Skeletal muscle tissue (tissue), 4 donors: ENCODE results near the gene HK1. TPM values are rescaled to one million over a fixed set of nuclear protein-coding genes. Genes with fewer than 3 reads are reported as not detected.

Source experiments
- H3K27ac ChIP-seq: one replicate; pipeline ENCODE4 v1.7.0; 2013; ENCODE audit warnings: mild to moderate bottlenecking, low read depth, low read length, inconsistent platforms
- H3K27me3 ChIP-seq, 3 donors: one replicate each; pipeline ENCODE4 v1.7.0; 2013; ENCODE audit warnings: low read length in 3 of 3; ENCODE audit not compliant: control insufficient read depth in 3 of 3, insufficient read depth in 3 of 3
- H3K36me3 ChIP-seq, 3 donors: one replicate each; pipeline ENCODE4 v1.7.0; 2013; ENCODE audit warnings: low read length in 3 of 3; ENCODE audit not compliant: control insufficient read depth in 3 of 3, insufficient read depth in 3 of 3
- H3K4me1 ChIP-seq, 3 donors: one replicate each; pipeline ENCODE4 v1.7.0; 2013; ENCODE audit warnings: low read length in 3 of 3, mild to moderate bottlenecking in 3 of 3; ENCODE audit not compliant: control insufficient read depth in 3 of 3, insufficient read depth in 3 of 3
- H3K4me3 ChIP-seq, 3 donors: one replicate each; pipeline ENCODE4 v1.7.0; 2013; ENCODE audit warnings: low read length in 3 of 3
- H3K9ac ChIP-seq, 3 donors: one replicate each; pipeline ENCODE4 v1.7.0; 2013; ENCODE audit warnings: low read length in 3 of 3, mild to moderate bottlenecking in 3 of 3, moderate library complexity in 2 of 3, low read depth in 1 of 3
- H3K9me3 ChIP-seq, 3 donors: one replicate each; pipeline ENCODE4 v1.7.0; 2013; ENCODE audit warnings: low read length in 3 of 3; ENCODE audit not compliant: control insufficient read depth in 3 of 3
- total RNA-seq: library from RNA; depleted of rRNA; stranded (reverse); fragments of >200 nt; gene quantifications from one replicate; pipeline ENCODE4 v1.2.3, GENCODE V29; 2014
- donor health status: Osteomylitis.

Gene HK1
- total RNA-seq, 1 donor from 2014 or later, result 32.4 TPM

DNA sequence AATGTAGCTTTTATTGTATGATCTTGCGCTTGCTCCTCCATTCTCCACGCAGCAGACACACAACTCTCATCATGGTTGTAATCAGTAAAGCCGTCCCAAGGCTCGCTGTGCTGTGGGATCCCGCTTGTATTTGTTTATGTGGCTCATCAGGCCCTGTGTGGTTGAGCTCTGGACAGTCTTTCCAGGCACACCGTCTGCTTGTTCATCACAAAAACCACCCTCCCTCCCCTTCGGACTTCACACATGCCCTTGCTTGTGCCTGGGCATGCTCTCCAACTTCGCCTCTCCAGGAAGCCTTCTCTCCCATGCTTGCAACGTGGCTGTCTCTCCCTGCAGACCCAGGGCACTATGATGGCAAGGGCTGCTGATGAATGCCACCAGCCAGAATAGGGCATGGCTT, 62.4 kb downstream of the HK1 start:
- Histone ChIP-seq H3K4me3 (no peak overlapping the region), H3K27me3 (no peaks in the 10 kb centered on the region), H3K9ac (no peak overlapping the region), H3K9me3 (no peaks in the 10 kb centered on the region), H3K4me1 (peaks cover 45 to 64% (median 49%) of the 10 kb centered on the region in 3 donors), H3K27ac (no peak overlapping the region), H3K36me3 (peaks cover 6 to 8% (median 8%) of the 10 kb centered on the region in 3 donors)

DNA sequence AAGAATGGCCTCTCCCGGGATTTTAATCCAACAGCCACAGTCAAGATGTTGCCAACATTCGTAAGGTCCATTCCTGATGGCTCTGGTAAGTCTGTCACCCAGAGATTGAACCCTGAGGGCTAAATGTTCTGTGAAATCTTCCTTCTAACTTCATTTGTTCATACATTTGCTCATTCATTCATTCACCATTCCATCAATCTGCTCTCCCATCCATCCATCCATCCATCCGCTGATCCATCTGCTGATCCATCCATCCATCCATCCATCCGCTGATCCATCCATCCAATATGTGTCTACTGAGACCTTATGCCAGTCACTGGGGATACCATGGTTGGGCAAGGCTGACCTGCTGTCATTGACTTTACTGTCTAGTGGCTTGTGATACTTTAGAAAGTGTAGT, 65.6 kb downstream of the HK1 start:
- Histone ChIP-seq H3K9me3 (no peaks in the 10 kb centered on the region), H3K4me1 (peaks cover 37 to 50% (median 40%) of the 10 kb centered on the region in 3 donors), H3K4me3 (no peak overlapping the region), H3K9ac (no peak overlapping the region), H3K36me3 (peaks cover 6 to 8% (median 8%) of the 10 kb centered on the region in 3 donors), H3K27ac (no peak overlapping the region), H3K27me3 (no peaks in the 10 kb centered on the region)

DNA sequence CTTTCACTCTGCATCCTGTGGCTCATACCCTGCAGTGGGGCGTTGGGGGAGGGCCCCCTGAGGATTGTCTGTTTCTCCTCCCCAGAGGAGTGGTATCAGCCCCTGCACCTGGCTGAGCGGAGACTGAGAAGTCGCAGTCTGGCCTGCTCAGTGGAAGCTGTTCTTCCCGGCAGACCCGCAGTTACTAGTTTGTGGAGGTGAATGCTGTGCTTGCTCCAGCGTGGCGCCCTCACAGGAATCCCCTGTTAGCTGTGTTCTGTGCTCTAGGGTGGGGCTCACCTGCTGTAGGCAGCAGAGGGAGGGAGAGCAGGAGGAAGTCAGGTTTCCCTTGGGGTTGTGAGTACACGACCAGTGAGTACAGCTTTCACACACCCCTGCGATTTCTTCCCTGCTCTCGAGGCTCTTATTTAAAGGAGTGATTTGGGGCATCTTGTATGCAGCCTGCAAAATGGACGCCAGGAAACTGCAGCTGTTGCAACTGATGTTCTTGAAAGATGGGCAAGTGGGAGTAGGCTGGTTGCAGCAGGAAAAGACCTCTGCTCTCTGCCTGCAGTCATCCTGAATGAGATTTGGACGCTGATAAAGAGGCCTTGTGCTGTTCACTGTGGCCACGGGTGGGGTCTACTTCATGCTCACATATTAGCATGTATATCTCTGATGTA, 66.4 kb downstream of the HK1 start:
- no peak overlapping the region for H3K4me3 ChIP-seq
- H3K9ac ChIP-seq, result no peak overlapping the region
- peaks cover 9 to 12% (median 11%) of the 10 kb centered on the region in 3 donors for H3K36me3 ChIP-seq
- H3K9me3 ChIP-seq, result no peaks in the 10 kb centered on the region
- H3K4me1 ChIP-seq, result peaks cover 37 to 50% (median 39%) of the 10 kb centered on the region in 3 donors
- no peaks in the 10 kb centered on the region for H3K27me3 ChIP-seq
- H3K27ac ChIP-seq, result no peak overlapping the region

DNA sequence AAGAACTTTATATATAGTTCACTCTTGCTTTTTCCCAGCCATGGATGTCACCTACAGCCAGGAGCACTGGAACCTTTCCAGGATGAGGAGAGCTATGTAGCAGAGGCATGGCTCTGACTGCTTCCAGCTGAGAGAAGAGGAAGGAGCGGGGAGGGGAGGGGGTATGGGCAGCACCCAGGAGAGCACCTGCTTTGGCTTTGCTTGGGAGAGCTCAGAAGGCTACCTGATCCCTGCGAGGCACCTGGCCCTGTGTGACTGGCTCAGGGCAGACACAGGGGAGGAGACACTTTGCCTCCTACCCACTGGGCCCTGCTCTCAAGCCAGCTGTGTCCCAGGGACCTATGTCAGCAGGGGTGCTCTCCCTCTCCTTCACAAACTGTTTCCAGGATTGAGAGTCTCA, 67.1 kb downstream of the HK1 start:
- Histone ChIP-seq H3K27ac (peak overlapping the region; percentile 37), H3K9me3 (no peaks in the 10 kb centered on the region), H3K4me1 (peaks cover 36 to 53% (median 37%) of the 10 kb centered on the region in 3 donors)

DNA sequence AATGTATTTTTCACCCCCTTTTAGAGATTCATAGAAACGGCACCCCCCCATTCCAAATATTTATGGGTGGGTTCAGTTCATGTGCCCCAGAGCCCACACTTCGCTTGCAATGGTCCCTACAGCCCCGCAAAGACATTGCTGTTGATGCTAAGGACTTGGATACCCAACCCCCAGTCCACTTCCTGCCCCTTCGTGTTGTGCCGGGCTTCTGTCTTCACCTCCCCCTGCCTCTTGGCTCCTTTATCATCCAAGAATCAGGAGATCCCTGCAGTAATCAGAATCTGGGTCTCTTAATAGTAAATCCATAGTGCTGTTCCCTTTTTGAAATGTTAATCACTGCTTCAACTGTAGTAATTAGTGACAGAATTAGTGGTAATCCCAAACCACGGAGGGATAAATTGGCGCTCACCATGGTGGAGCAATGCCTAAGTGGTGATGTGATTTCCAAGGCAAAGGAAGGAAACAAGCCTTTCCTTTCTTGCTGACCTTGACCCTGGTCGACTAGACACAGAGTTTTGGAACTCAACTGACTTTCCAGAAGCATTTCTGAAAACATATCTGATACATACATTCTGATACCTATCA, 67.7 kb downstream of the HK1 start:
- Histone ChIP-seq H3K36me3 (peaks cover 11 to 15% (median 13%) of the 10 kb centered on the region in 3 donors), H3K4me1 (peaks cover 36 to 49% (median 36%) of the 10 kb centered on the region in 3 donors), H3K9ac (peak overlapping the region in 1 of 3 donors; percentile 28), H3K4me3 (no peak overlapping the region), H3K27ac (peak overlapping the region; percentile 37), H3K9me3 (no peaks in the 10 kb centered on the region), H3K27me3 (no peaks in the 10 kb centered on the region)

More for the DNA sequence above, 67.1 kb downstream of the HK1 start:
- peaks cover 11 to 15% (median 13%) of the 10 kb centered on the region in 3 donors for H3K36me3 ChIP-seq
- H3K27me3 ChIP-seq, result no peaks in the 10 kb centered on the region
- peak overlapping the region in 1 of 3 donors; percentile 1 for H3K4me3 ChIP-seq
- peak overlapping the region in 1 of 3 donors; percentile 64 for H3K9ac ChIP-seq

DNA sequence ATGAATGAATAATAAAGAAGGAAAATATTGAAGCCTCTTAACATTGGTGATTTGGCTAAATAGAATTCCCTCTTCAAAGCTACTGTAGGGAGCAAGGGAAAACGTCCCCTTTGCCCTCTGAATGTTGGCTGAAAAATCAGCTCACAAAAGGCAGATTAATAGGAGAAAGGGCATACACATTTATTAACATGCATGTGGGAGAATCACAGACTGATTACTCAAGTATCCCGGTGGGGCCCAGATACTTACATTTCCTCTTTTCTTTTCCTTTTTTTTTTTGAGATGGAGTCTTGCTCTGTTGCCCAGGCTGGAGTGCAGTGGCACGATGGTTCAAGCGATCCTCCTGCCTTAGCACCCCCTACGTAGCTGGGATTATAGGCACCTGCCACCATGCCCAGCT, 68.5 kb downstream of the HK1 start:
- no peak overlapping the region for H3K9ac ChIP-seq
- H3K27ac ChIP-seq, result no peak overlapping the region
- peaks cover 36 to 49% (median 36%) of the 10 kb centered on the region in 3 donors for H3K4me1 ChIP-seq

DNA sequence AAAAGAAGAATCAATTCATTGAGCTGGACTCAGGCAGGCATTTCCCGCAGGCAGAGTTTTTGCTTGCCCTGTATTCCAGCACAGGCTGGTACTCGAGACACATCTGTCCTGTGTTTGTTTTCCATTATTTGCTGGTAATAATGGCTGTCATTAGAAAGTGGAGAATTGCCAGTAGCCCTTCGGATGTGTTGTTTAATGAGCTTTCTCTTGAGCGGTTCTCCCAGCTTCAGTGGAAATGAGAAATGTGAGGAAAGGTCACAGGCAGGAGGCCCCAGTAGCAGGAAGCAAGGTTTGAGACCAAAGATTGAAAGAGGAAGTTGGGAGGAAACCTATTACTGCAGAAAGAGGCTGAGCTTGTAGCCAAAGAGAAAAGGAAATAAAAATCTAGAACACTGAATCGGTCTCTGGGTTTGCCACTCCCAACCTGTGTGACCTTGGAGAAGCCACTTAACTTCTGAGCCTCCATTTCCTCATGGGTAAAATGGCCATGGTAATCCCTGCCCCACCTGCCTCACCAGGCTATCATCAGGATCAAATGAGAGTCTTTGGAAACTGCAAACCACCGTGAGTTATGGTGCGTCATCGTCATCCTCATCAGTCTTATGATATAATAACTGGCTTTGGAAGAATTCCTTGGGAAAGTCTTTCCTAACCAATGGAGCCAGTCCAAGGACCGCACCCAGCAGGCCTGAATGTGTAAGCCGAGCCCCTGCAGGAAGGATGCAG, 70.7 kb downstream of the HK1 start:
- no peak overlapping the region for H3K4me3 ChIP-seq
- H3K9ac ChIP-seq, result no peak overlapping the region
- H3K4me1 ChIP-seq, result peaks cover 34% of the 10 kb centered on the region in 3 donors
- peak overlapping the region; percentile 2 for H3K27ac ChIP-seq
- peaks cover 9 to 11% (median 11%) of the 10 kb centered on the region in 3 donors for H3K36me3 ChIP-seq
- H3K27me3 ChIP-seq, result no peaks in the 10 kb centered on the region
- no peaks in the 10 kb centered on the region for H3K9me3 ChIP-seq

More for the DNA sequence above, 68.5 kb downstream of the HK1 start:
- Histone ChIP-seq H3K4me3 (no peak overlapping the region), H3K9me3 (no peaks in the 10 kb centered on the region), H3K27me3 (no peaks in the 10 kb centered on the region), H3K36me3 (peaks cover 11 to 15% (median 13%) of the 10 kb centered on the region in 3 donors)

DNA sequence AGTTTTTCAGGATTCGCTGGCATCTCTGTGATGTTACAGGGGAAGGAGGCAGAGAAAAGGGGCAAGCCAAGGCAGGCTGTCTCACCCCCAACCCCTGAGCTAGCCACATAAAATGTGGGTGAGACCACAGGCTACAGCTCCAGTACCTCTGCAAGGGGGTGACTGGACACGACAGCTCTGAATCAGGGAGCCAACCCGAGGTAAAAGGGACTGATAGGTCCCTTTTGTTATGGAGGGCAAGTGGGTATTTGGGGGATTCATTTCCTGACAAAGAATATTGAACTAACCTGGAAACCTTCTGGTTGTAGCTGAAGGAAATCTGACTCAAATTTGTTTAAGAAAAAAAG, 71.2 kb downstream of the HK1 start:
- no peaks in the 10 kb centered on the region for H3K27me3 ChIP-seq

DNA sequence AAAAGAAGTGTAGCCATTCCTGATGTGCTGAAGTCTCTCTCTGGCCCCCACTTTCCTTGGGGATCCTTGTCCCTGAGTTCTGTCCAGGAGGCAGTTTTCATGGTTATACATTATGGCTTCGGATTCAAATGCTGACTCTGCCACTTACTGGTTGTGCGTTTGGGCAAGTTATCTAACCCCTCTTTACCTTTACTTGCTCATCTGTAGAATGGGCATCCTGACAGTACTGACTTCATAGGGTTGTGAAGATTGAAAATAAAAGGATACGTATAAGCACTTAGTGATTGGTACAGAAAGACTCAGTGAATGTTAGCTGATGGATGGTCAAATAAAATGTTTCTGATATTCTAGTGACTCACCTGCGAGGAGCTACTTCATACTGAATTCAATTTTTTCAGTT, 73.3 kb downstream of the HK1 start:
- H3K9ac ChIP-seq, result no peak overlapping the region
- no peaks in the 10 kb centered on the region for H3K9me3 ChIP-seq
- no peaks in the 10 kb centered on the region for H3K27me3 ChIP-seq
- no peak overlapping the region for H3K4me3 ChIP-seq
- H3K36me3 ChIP-seq, result peaks cover 5 to 7% (median 5%) of the 10 kb centered on the region in 3 donors
- no peak overlapping the region for H3K27ac ChIP-seq
- H3K4me1 ChIP-seq, result peaks cover 12 to 15% (median 14%) of the 10 kb centered on the region in 3 donors

More for the DNA sequence above, 71.2 kb downstream of the HK1 start:
- Histone ChIP-seq H3K4me1 (peaks cover 32 to 34% (median 33%) of the 10 kb centered on the region in 3 donors), H3K36me3 (peaks cover 7 to 10% (median 7%) of the 10 kb centered on the region in 3 donors), H3K4me3 (no peak overlapping the region), H3K9ac (no peak overlapping the region), H3K9me3 (no peaks in the 10 kb centered on the region), H3K27ac (peak overlapping the region; percentile 2)
